ENCODE results near the gene LPP. TPM values are rescaled to one million over a fixed set of nuclear protein-coding genes. Genes with fewer than 3 reads are reported as not detected.

The LPP gene
- total RNA-seq, 1 donor from 2014 or later, result 132 TPM

GRCh38 chr3:188111002-188111584 is 42.9 kb upstream of the LPP start:
- no peak overlapping the region for H3K27ac Mint-ChIP-seq
- H3K27me3 Mint-ChIP-seq (ENCODE audit: low read depth), result peaks cover 14% of the 10 kb centered on the region
- no peaks in the 10 kb centered on the region for H3K4me1 Mint-ChIP-seq
- no peak for DNase-seq (ENCODE audit: low spot score in 2 of 2, unreplicated experiment in 2 of 2)
- H3K4me3 Mint-ChIP-seq, result no peak overlapping the region
- no peak for TF ChIP-seq CTCF (IDR thresholded peaks at IDR 0.05; ENCODE audit: unreplicated experiment)
- H3K9me3 Mint-ChIP-seq, result no peaks in the 10 kb centered on the region
- no peaks in the 10 kb centered on the region for H3K36me3 Mint-ChIP-seq

DNA sequence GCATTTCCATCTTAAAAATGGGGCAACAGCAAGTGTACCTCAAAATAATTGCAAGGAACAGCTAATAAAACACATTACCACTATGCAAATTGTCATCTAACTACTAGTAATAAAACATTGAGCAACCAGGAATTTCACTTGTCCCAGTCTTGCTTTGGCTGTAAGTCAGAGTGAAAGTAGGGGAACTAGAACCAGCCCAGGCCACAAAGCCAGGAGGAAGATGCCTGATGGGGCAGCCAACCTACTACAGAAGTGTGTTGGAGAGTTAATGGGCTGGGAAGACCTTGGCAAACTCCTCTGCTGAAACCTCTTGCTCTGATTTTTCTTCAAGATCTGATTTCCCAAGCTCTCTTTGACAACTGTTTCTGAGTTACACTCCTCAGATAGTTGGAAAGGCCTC is 40.2 kb upstream of the LPP start:
- DNase-seq (ENCODE audit: low spot score in 2 of 2, unreplicated experiment in 2 of 2), result no peak
- Mint-ChIP-seq H3K9me3 (no peaks in the 10 kb centered on the region), H3K36me3 (no peaks in the 10 kb centered on the region), H3K4me3 (no peak overlapping the region), H3K27ac (no peak overlapping the region), H3K27me3 (ENCODE audit: low read depth) (peaks cover 7% of the 10 kb centered on the region), H3K4me1 (no peaks in the 10 kb centered on the region)
- no peak for TF ChIP-seq CTCF (IDR thresholded peaks at IDR 0.05; ENCODE audit: unreplicated experiment)

- H3K9me3 Mint-ChIP-seq, result no peaks in the 10 kb centered on the region
- peaks cover 1% of the 10 kb centered on the region for H3K4me1 Mint-ChIP-seq
- H3K27me3 Mint-ChIP-seq (ENCODE audit: low read depth), result peaks cover 27% of the 10 kb centered on the region
- no peak overlapping the region for H3K27ac Mint-ChIP-seq
- H3K36me3 Mint-ChIP-seq, result no peaks in the 10 kb centered on the region
- DNase-seq (ENCODE audit: low spot score in 2 of 2, unreplicated experiment in 2 of 2), result no peak
- no peak for TF ChIP-seq CTCF (IDR thresholded peaks at IDR 0.05; ENCODE audit: unreplicated experiment)
- H3K4me3 Mint-ChIP-seq, result no peak overlapping the region
These were observed 34.1 kb upstream of the LPP start for GRCh38 chr3:188119846-188120245.

DNA sequence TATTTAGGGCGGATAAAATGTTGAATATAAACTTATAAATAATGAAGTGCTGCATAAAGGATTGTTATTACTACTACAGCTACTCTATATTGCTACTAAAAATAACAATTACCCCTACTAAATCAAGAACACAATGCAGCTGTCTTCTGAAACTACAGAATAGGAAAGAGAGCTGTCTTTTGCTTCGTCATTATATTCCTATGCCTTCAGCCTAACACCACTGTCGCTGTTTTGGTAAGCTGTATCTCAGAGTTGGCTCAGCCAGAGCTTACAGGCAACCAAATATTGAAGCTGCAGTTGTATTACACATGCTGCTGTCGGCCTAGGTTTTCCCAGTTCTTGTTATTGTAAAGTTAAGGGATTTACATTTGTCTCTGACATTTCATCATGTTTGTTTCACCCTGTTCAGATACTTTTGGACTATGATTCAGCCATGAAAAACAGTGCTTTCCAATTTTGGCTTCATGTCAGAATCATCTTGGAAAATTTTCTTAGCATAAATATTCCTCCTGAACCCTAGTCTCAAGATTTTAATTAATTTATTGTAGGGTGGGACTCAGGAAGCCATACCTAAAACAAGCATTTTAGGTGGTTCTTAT is 31.3 kb upstream of the LPP start:
- TF ChIP-seq CTCF (IDR thresholded peaks at IDR 0.05; ENCODE audit: unreplicated experiment), result no peak
- Mint-ChIP-seq H3K27ac (no peak overlapping the region), H3K27me3 (ENCODE audit: low read depth) (peaks cover 26% of the 10 kb centered on the region), H3K9me3 (no peaks in the 10 kb centered on the region), H3K36me3 (no peaks in the 10 kb centered on the region), H3K4me1 (peaks cover 5% of the 10 kb centered on the region), H3K4me3 (no peak overlapping the region)
- DNase-seq (ENCODE audit: low spot score in 2 of 2, unreplicated experiment in 2 of 2), result no peak

DNA sequence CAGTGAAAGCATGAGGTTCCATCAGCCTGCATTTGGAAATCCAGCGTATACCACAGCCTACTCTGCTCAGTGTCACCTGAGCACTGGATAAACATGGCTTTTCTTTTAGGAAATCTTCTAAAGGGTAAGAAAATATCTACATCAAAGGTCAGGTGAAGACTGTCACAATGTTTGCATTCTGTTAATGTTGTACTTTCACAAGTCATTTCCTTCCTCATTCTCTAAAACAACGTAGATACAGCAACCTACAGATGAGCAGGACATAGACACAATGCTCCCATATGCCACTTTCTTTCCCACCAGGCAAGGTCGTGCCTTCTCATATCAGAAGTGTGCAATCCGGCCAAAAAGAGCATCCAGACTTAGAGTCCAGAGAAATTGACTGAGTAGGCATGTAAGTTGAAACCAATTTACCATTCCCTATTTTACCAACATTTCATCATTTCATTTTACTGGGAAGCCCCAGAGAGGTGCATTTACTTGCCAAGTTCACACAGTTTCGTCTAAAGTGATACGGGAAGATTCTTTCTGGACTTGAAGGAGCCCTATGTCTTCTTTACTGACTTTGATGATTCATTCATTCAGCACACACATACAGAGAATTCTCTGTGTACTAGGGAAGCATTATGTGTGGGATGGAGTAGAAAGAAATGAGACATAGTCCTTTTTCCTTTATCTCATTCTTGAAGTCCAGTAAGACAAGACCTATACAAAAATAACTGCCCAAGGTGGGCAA is 30.6 kb upstream of the LPP start:
- Mint-ChIP-seq H3K36me3 (no peaks in the 10 kb centered on the region), H3K27me3 (ENCODE audit: low read depth) (peaks cover 26% of the 10 kb centered on the region), H3K4me1 (peaks cover 5% of the 10 kb centered on the region), H3K9me3 (no peaks in the 10 kb centered on the region), H3K4me3 (no peak overlapping the region), H3K27ac (no peak overlapping the region)
- no peak for DNase-seq (ENCODE audit: low spot score in 2 of 2, unreplicated experiment in 2 of 2)
- TF ChIP-seq CTCF (IDR thresholded peaks at IDR 0.05; ENCODE audit: unreplicated experiment), result no peak

Data from mesothelial cell of epicardium (in vitro differentiated cells).